Neural cell (in vitro differentiated cells): Measurements from ENCODE around the gene BTG2. TPM values are rescaled to one million over a fixed set of nuclear protein-coding genes. Genes with fewer than 3 reads are reported as not detected.

Source experiments
- H2AFZ ChIP-seq: fragments of 200-600, 300-800 bp; sonication (generic), shearing (Covaris generic); 2 replicates; pipeline ENCODE4 v1.6.0; 2014; ENCODE audit warnings: low read depth, mild to moderate bottlenecking, antibody characterized with exemption, low read length, moderate library complexity
- H3F3A ChIP-seq: fragments of 200-600 bp; shearing (Covaris generic); 2 replicates; pipeline ENCODE4 v1.6.1; 2016; ENCODE audit warnings: mild to moderate bottlenecking, moderate library complexity, mixed read lengths, antibody characterized with exemption, low read length; ENCODE audit not compliant: insufficient read depth, poor library complexity, severe bottlenecking
- H3K27ac ChIP-seq: fragments of 200-600, 300-800 bp; sonication (generic), shearing (Covaris generic); 2 replicates; pipeline ENCODE4 v1.5.1; 2014; ENCODE audit warnings: mild to moderate bottlenecking, low read length, moderate library complexity
- H3K27me3 ChIP-seq: fragments of 300-800, 200-600 bp; sonication (generic), shearing (Covaris generic); 2 replicates; pipeline ENCODE4 v1.6.0; 2014; ENCODE audit warnings: mild to moderate bottlenecking, low read depth, low read length, moderate library complexity; ENCODE audit not compliant: insufficient read depth
- H3K36me3 ChIP-seq: fragments of 300-800, 200-600 bp; sonication (generic), shearing (Covaris generic); 2 replicates; pipeline ENCODE4 v1.5.1; 2014; ENCODE audit warnings: mild to moderate bottlenecking, antibody characterized with exemption, low read length, moderate library complexity; ENCODE audit not compliant: insufficient read depth
- H3K4me2 ChIP-seq: fragments of 300-800, 200-600 bp; sonication (generic), shearing (Covaris generic); 2 replicates; pipeline ENCODE4 v1.6.0; 2014; ENCODE audit warnings: mild to moderate bottlenecking, low read length
- H3K4me3 ChIP-seq: fragments of 300-800, 200-600 bp; sonication (generic), shearing (Covaris generic); 2 replicates; pipeline ENCODE4 v1.5.1; 2014; ENCODE audit warnings: mild to moderate bottlenecking, low read length, moderate library complexity
- H3K79me2 ChIP-seq: fragments of 200-600 bp; shearing (Covaris generic); replicated peaks from 2 replicates; pipeline ENCODE4 v1.6.0; 2014; ENCODE audit warnings: mild to moderate bottlenecking, low read length, moderate library complexity; ENCODE audit not compliant: insufficient read depth
- H3K9ac ChIP-seq: fragments of 300-800, 200-600 bp; sonication (generic), shearing (Covaris generic); 2 replicates; pipeline ENCODE4 v1.6.1; 2016; ENCODE audit warnings: mild to moderate bottlenecking, low read length, mixed read lengths
- H3K9me2 ChIP-seq: fragments of 200-600 bp; shearing (Covaris generic); 2 replicates; pipeline ENCODE4 v1.6.1; 2016; ENCODE audit warnings: mild to moderate bottlenecking, low read length, mixed read lengths; ENCODE audit not compliant: insufficient read depth
- H3K9me3 ChIP-seq: fragments of 200-600, 300-800 bp; sonication (generic), shearing (Covaris generic); 2 replicates; pipeline ENCODE4 v1.6.1; 2016; ENCODE audit warnings: mild to moderate bottlenecking, mixed run types, low read length, moderate library complexity, mixed read lengths
- H4K20me1 ChIP-seq: fragments of 200-600 bp; shearing (Covaris generic); 2 replicates; pipeline ENCODE4 v1.6.1; 2016; ENCODE audit warnings: mild to moderate bottlenecking, mixed run types; ENCODE audit not compliant: insufficient read depth
- EP300 ChIP-seq: fragments of 450-650 bp; conservative IDR thresholded peaks from 2 replicates; pipeline ENCODE4 v1.6.1; 2014; ENCODE audit warnings: antibody characterized with exemption, mild to moderate bottlenecking, moderate library complexity; ENCODE audit not compliant: poor library complexity, severe bottlenecking
- EZH2 ChIP-seq: fragments of 200-600, 300-800 bp; shearing (Covaris generic), sonication (generic); IDR thresholded peaks from 2 replicates; pipeline ENCODE4 v1.6.1; 2014; ENCODE audit warnings: antibody characterized with exemption, low read length, borderline replicate concordance, mild to moderate bottlenecking; ENCODE audit not compliant: insufficient read depth, poor library complexity, severe bottlenecking
- MXI1 ChIP-seq: fragments of 450-650 bp; conservative IDR thresholded peaks from 2 replicates; pipeline ENCODE4 v1.6.1; 2014; ENCODE audit warnings: antibody characterized with exemption, mild to moderate bottlenecking; ENCODE audit not compliant: poor library complexity, severe bottlenecking
- POLR2AphosphoS5 ChIP-seq: IDR thresholded peaks from 2 replicates; pipeline ENCODE4 v1.6.1; 2012
- RAD21 ChIP-seq: fragments of 450-650 bp; conservative IDR thresholded peaks from 2 replicates; pipeline ENCODE4 v1.6.1; 2014; ENCODE audit warnings: antibody characterized with exemption, mild to moderate bottlenecking, moderate library complexity
- SMC3 ChIP-seq: fragments of 450-650 bp; conservative IDR thresholded peaks from 2 replicates; pipeline ENCODE4 v1.6.1; 2014; ENCODE audit warnings: antibody characterized with exemption, mild to moderate bottlenecking, moderate library complexity; ENCODE audit not compliant: poor library complexity
- TAF1 ChIP-seq: IDR thresholded peaks from 2 replicates; pipeline ENCODE4 v1.6.1; 2012; ENCODE audit warnings: low read depth
- polyA plus RNA-seq: library from polyadenylated mRNA; depleted of rRNA; stranded (reverse); fragments of >200 nt; gene quantifications from 2 replicates; pipeline ENCODE4 v1.2.3, GENCODE V29; 2014
- TF ChIP-seq, protein P1 (sequence below): IDR thresholded peaks from 2 replicates; pipeline ENCODE4 v1.6.1; 2012; ENCODE audit warnings: borderline replicate concordance
- TF ChIP-seq, protein P2 (sequence below): fragments of 450-650 bp; IDR thresholded peaks from 2 replicates; pipeline ENCODE4 v1.5.1; 2014; ENCODE audit warnings: antibody characterized with exemption, mild to moderate bottlenecking, moderate library complexity; ENCODE audit not compliant: poor library complexity, severe bottlenecking

Gene BTG2
- polyA plus RNA-seq, 1 donor from 2014 or later = 4.1 TPM

DNA sequence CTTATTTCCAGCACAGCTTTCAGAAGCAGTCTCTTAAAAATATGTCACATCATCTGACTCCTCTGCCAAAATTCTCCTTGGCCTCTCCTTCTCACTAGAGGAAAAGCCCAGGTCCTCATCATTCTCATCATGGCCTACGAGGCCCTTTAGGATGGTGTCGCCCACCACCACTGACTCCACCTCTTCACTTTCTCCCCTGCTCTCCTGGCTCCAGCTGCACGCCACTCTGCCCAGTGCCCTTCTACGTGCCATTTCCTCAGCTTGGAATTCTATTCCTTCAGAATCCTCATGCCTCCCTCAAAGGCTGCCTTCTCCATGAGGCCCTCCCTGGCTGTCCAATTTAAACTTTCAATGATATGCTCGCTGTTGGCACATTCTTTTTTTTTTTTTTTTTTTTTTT is 25.3 kb upstream of the BTG2 start:
- no peaks in the 10 kb centered on the region for H3F3A ChIP-seq
- H2AFZ ChIP-seq = no peak overlapping the region
- no peak overlapping the region for H3K27ac ChIP-seq
- H3K27me3 ChIP-seq = no peaks in the 10 kb centered on the region
- H4K20me1 ChIP-seq = no peaks in the 10 kb centered on the region
- no peaks in the 10 kb centered on the region for H3K79me2 ChIP-seq
- no peak overlapping the region for H3K4me3 ChIP-seq
- no peak overlapping the region for H3K9ac ChIP-seq
- no peak for TF ChIP-seq SMC3
- TF ChIP-seq RAD21 = no peak
- TF ChIP-seq, protein P1, sequence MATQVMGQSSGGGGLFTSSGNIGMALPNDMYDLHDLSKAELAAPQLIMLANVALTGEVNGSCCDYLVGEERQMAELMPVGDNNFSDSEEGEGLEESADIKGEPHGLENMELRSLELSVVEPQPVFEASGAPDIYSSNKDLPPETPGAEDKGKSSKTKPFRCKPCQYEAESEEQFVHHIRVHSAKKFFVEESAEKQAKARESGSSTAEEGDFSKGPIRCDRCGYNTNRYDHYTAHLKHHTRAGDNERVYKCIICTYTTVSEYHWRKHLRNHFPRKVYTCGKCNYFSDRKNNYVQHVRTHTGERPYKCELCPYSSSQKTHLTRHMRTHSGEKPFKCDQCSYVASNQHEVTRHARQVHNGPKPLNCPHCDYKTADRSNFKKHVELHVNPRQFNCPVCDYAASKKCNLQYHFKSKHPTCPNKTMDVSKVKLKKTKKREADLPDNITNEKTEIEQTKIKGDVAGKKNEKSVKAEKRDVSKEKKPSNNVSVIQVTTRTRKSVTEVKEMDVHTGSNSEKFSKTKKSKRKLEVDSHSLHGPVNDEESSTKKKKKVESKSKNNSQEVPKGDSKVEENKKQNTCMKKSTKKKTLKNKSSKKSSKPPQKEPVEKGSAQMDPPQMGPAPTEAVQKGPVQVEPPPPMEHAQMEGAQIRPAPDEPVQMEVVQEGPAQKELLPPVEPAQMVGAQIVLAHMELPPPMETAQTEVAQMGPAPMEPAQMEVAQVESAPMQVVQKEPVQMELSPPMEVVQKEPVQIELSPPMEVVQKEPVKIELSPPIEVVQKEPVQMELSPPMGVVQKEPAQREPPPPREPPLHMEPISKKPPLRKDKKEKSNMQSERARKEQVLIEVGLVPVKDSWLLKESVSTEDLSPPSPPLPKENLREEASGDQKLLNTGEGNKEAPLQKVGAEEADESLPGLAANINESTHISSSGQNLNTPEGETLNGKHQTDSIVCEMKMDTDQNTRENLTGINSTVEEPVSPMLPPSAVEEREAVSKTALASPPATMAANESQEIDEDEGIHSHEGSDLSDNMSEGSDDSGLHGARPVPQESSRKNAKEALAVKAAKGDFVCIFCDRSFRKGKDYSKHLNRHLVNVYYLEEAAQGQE = no peak
- TF ChIP-seq POLR2AphosphoS5 = no peak
- TF ChIP-seq EZH2 = no peak
- TF ChIP-seq MXI1 = no peak
- TF ChIP-seq, protein P2, sequence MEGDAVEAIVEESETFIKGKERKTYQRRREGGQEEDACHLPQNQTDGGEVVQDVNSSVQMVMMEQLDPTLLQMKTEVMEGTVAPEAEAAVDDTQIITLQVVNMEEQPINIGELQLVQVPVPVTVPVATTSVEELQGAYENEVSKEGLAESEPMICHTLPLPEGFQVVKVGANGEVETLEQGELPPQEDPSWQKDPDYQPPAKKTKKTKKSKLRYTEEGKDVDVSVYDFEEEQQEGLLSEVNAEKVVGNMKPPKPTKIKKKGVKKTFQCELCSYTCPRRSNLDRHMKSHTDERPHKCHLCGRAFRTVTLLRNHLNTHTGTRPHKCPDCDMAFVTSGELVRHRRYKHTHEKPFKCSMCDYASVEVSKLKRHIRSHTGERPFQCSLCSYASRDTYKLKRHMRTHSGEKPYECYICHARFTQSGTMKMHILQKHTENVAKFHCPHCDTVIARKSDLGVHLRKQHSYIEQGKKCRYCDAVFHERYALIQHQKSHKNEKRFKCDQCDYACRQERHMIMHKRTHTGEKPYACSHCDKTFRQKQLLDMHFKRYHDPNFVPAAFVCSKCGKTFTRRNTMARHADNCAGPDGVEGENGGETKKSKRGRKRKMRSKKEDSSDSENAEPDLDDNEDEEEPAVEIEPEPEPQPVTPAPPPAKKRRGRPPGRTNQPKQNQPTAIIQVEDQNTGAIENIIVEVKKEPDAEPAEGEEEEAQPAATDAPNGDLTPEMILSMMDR = no peak
- TF ChIP-seq TAF1 = no peak
- TF ChIP-seq EP300 = no peak
- H3K9me2 ChIP-seq = no peaks in the 10 kb centered on the region
- no peak overlapping the region for H3K4me2 ChIP-seq
- no peaks in the 10 kb centered on the region for H3K9me3 ChIP-seq
- no peaks in the 10 kb centered on the region for H3K36me3 ChIP-seq

DNA sequence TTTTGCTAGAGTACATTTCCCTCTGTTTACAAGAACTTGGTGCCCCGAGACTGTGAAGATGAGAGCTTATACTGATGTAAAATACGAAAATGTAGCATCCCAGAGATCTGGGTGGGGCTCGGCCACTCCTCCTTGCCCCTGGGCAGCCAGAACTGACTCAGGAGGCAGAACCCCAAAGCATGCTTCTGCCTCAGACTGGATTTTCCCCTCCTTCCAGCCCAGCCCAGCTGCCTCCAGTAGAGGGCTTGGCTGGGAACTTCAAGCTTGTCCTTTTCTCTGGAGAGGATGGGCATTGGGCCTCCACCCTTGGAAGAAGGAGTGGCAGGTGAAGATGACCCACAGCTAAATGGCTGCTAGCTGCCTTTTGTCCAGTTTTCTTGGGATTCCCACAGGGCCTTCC is 24.3 kb upstream of the BTG2 start:
- H4K20me1 ChIP-seq = no peaks in the 10 kb centered on the region
- H3K27me3 ChIP-seq = no peaks in the 10 kb centered on the region
- no peak overlapping the region for H3K4me3 ChIP-seq
- no peak overlapping the region for H2AFZ ChIP-seq
- no peaks in the 10 kb centered on the region for H3K9me3 ChIP-seq
- H3K27ac ChIP-seq = no peak overlapping the region
- H3K9me2 ChIP-seq = no peaks in the 10 kb centered on the region
- H3K9ac ChIP-seq = no peak overlapping the region
- no peaks in the 10 kb centered on the region for H3K36me3 ChIP-seq
- no peak overlapping the region for H3K4me2 ChIP-seq
- H3F3A ChIP-seq = no peaks in the 10 kb centered on the region
- H3K79me2 ChIP-seq = no peaks in the 10 kb centered on the region
- TF ChIP-seq, protein P2 = no peak
- no peak for TF ChIP-seq EZH2
- no peak for TF ChIP-seq EP300
- TF ChIP-seq POLR2AphosphoS5 = no peak
- no peak for TF ChIP-seq RAD21
- no peak for TF ChIP-seq TAF1
- TF ChIP-seq MXI1 = no peak
- no peak for TF ChIP-seq SMC3
- TF ChIP-seq, protein P1 = no peak
